OCI-LY7 (cell line): ENCODE results near the gene PSMG1. TPM values are rescaled to one million over a fixed set of nuclear protein-coding genes. Genes with fewer than 3 reads are reported as not detected.
A peak's percentile ranks its signal among the peaks of the same experiment; 100 is the strongest.

Experiments used
- BruUV-seq: library from RNA; stranded (reverse); fragments of 400-500 nt; replicated peaks from 2 replicates; lab custom pipeline; 2021; lab: Mats Ljungman, UMichigan
- CTCF ChIA-PET: fragments of 300-600 bp; sonication (Branson Sonifier 250); formaldehyde crosslinking; loops from one replicate; lab custom pipeline; 2022; ENCODE audit warnings: antibody characterized with exemption; ENCODE audit not compliant: unreplicated experiment; lab: Charles Lee
- POLR2A ChIA-PET: fragments of 300-600 bp; sonication (Branson Sonifier 250); formaldehyde crosslinking; loops from one replicate; lab custom pipeline; 2022; ENCODE audit warnings: antibody characterized with exemption; lab: Charles Lee
- DNase-seq: peaks from one replicate; pipeline ENCODE4 v3.0.0-alpha.2; 2015; ENCODE audit warnings: low spot score
- H2AFZ ChIP-seq: fragments of 200-600 bp; sonication (generic), shearing (Covaris generic); 2 replicates; pipeline ENCODE4 v1.6.1; 2014; ENCODE audit warnings: mild to moderate bottlenecking, antibody characterized with exemption, low read length, moderate library complexity
- H3K27ac ChIP-seq: fragments of 200-600 bp; sonication (generic); 2 replicates; pipeline ENCODE4 v1.5.1; 2014; ENCODE audit warnings: mixed run types, low read depth, mild to moderate bottlenecking, moderate library complexity, low read length, inconsistent platforms; ENCODE audit not compliant: poor library complexity, severe bottlenecking
- H3K36me3 ChIP-seq: fragments of 200-600 bp; sonication (generic); 2 replicates; pipeline ENCODE4 v1.6.1; 2014; ENCODE audit warnings: mild to moderate bottlenecking, antibody characterized with exemption, low read length, moderate library complexity, mixed read lengths; ENCODE audit not compliant: insufficient read depth
- H3K4me1 ChIP-seq: fragments of 200-600 bp; sonication (generic); 2 replicates; pipeline ENCODE4 v1.5.1; 2014; ENCODE audit warnings: mild to moderate bottlenecking, low read length; ENCODE audit not compliant: insufficient read depth, poor library complexity, severe bottlenecking
- H3K4me2 ChIP-seq: fragments of 200-600 bp; sonication (generic); 2 replicates; pipeline ENCODE4 v1.6.1; 2014; ENCODE audit warnings: mild to moderate bottlenecking, low read length
- H3K4me3 ChIP-seq: fragments of 200-600 bp; sonication (generic); 2 replicates; pipeline ENCODE4 v1.5.1; 2014; ENCODE audit warnings: mild to moderate bottlenecking, low read depth, low read length; ENCODE audit not compliant: poor library complexity, severe bottlenecking
- H3K79me2 ChIP-seq: fragments of 200-600 bp; sonication (generic); 2 replicates; pipeline ENCODE4 v1.6.1; 2016; ENCODE audit warnings: low read depth, mild to moderate bottlenecking, low read length, moderate library complexity, mixed read lengths; ENCODE audit not compliant: insufficient read depth
- H3K9me2 ChIP-seq: fragments of 200-600 bp; sonication (generic); 2 replicates; pipeline ENCODE4 v1.6.1; 2016; ENCODE audit warnings: mild to moderate bottlenecking, low read length, mixed read lengths; ENCODE audit not compliant: insufficient read depth
- H3K9me3 ChIP-seq: fragments of 200-600 bp; sonication (generic); 2 replicates; pipeline ENCODE4 v1.6.1; 2014; ENCODE audit warnings: mild to moderate bottlenecking, mixed run types, low read length, mixed read lengths
- H4K20me1 ChIP-seq: fragments of 200-600 bp; sonication (generic); 2 replicates; pipeline ENCODE4 v1.6.1; 2014; ENCODE audit warnings: mild to moderate bottlenecking, antibody characterized with exemption, low read length, moderate library complexity, mixed read lengths; ENCODE audit not compliant: insufficient read depth
- EZH2phosphoT487 ChIP-seq: fragments of 200-600 bp; sonication (generic); IDR thresholded peaks from 2 replicates; pipeline ENCODE4 v1.6.1; 2018; ENCODE audit warnings: low read depth, borderline replicate concordance, mild to moderate bottlenecking, mixed run types, antibody characterized with exemption, low read length, moderate library complexity, mixed read lengths
- intact Hi-C: fragments of 100-400 bp; cut with micrococcal nuclease; formaldehyde crosslinking; loops from one replicate; pipeline ENCODE4 v1.10.0; 2022; ENCODE audit not compliant: unreplicated experiment
- total RNA-seq, 2 experiments: library from RNA; depleted of rRNA in 1 of 2; stranded (reverse); fragments of >200 nt in 1 of 2; shearing (Covaris generic) in 1 of 2; gene quantifications; 2 replicates each; pipeline ENCODE4 v1.2.3, GENCODE V29; 2014 to 2022
- TF ChIP-seq, protein P1 (sequence below): fragments of 200-600 bp; sonication (generic); conservative IDR thresholded peaks from 2 replicates; pipeline ENCODE4 v1.5.1; 2014; ENCODE audit warnings: mild to moderate bottlenecking, antibody characterized with exemption, low read length, moderate library complexity, mixed read lengths

Gene PSMG1
- total RNA-seq, 2 experiments from 2014 or later: 87.2 to 123 TPM

DNA sequence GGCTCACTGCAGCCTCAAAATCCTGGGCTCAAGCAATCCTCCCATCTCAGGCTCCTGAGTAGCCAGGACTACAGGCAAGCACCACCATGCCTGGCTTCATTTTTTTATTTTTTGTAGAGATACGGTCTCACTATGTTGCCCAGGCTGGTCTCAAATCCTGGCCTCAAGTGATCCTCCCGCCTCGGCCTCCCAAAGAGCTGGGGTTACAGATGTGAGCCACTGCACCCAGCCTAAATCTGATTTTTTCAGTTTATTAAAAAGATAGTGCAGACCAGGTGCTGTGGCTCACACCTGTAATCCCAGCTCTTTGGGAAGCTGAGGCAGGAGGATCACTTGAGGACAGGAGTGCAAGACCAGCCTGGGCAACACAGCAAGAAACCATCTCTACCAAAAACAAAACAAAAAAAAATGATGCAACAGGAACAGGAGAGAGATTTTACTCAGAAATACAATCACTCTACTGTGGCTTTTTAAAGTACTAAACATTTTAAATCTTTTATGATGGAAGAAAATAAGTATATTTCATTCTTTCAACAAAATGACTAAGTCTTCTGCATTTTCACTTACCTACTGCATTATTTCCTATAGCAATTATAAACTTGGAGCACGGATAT is 1.9 kb downstream of the PSMG1 start:
- POLR2A ChIA-PET: interaction anchor here (0.6 kb wide), 2 partner anchors 69 to 268 kb away, joined by 3 read pairs; no protein-coding TSS in a partner anchor
- H4K20me1 ChIP-seq: no peaks in the 10 kb centered on the region
- H3K4me3 ChIP-seq: peak overlapping the region; percentile 96
- peak overlapping the region; percentile 93 for H3K4me2 ChIP-seq
- intact Hi-C loops: loop anchor here (2.0 to 10.0 kb wide), 2 partner anchors 263 to 1817 kb away; partner anchors contain the start of genes DYRK1A and LCA5L
- TF ChIP-seq, protein P1, sequence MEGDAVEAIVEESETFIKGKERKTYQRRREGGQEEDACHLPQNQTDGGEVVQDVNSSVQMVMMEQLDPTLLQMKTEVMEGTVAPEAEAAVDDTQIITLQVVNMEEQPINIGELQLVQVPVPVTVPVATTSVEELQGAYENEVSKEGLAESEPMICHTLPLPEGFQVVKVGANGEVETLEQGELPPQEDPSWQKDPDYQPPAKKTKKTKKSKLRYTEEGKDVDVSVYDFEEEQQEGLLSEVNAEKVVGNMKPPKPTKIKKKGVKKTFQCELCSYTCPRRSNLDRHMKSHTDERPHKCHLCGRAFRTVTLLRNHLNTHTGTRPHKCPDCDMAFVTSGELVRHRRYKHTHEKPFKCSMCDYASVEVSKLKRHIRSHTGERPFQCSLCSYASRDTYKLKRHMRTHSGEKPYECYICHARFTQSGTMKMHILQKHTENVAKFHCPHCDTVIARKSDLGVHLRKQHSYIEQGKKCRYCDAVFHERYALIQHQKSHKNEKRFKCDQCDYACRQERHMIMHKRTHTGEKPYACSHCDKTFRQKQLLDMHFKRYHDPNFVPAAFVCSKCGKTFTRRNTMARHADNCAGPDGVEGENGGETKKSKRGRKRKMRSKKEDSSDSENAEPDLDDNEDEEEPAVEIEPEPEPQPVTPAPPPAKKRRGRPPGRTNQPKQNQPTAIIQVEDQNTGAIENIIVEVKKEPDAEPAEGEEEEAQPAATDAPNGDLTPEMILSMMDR: no peak
- TF ChIP-seq EZH2phosphoT487: no peak
- H3K79me2 ChIP-seq: peaks cover 38% of the 10 kb centered on the region
- H3K4me1 ChIP-seq: peaks cover 35% of the 10 kb centered on the region
- H3K9me3 ChIP-seq: no peaks in the 10 kb centered on the region
- no peak overlapping the region for H2AFZ ChIP-seq
- H3K27ac ChIP-seq: no peak overlapping the region
- no peaks in the 10 kb centered on the region for H3K9me2 ChIP-seq
- H3K36me3 ChIP-seq: peaks cover 49% of the 10 kb centered on the region
- DNase-seq: no peak
- BruUV-seq: no TSS peak
- CTCF ChIA-PET: interaction anchor here (0.9 kb wide), 1 partner anchor 169 kb away, joined by 4 read pairs; no protein-coding TSS in a partner anchor

DNA sequence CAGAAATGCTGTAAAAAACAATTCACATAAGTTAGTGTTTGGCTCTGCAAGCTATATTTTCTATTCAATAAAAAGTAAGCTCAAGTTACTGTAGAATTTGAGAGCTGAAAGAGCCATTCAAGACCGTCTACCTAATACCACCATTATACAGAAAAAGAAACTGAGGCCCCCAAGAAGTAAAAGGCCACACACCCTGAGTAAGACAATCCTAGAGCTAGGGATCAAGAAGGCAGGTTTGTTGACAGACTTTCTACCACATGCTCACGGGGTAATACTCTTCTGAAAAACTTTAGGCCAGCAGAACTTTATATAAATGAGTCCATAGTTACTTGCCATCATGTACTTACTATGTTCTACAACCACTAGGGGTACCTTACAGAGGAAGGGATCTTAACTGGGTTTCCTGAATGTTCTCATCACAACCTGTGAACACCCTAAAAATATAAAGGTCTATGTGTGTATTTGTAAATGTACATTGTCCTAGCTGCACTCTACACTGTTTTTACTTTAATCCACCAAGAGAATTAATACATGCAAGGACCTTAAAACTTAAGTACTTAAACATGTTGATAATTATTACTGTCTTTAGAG is 2.7 kb downstream of the PSMG1 start:
- H3K4me1 ChIP-seq: peaks cover 29% of the 10 kb centered on the region
- POLR2A ChIA-PET: interaction anchor here (0.5 to 0.6 kb wide), 2 partner anchors 252 to 268 kb away, joined by 3 read pairs; no protein-coding TSS in a partner anchor
- TF ChIP-seq EZH2phosphoT487: no peak
- TF ChIP-seq, protein P1: peak; percentile 76
- H3K79me2 ChIP-seq: peaks cover 38% of the 10 kb centered on the region
- H2AFZ ChIP-seq: no peak overlapping the region
- intact Hi-C loops: loop anchor here (2.0 to 10.0 kb wide), 2 partner anchors 264 to 1816 kb away; partner anchors contain the start of genes DYRK1A and LCA5L
- peak overlapping the region; percentile 93 for H3K4me2 ChIP-seq
- DNase-seq: peak; percentile 52
- H3K9me2 ChIP-seq: no peaks in the 10 kb centered on the region
- H3K4me3 ChIP-seq: peak overlapping the region; percentile 96
- CTCF ChIA-PET: interaction anchor here (0.5 kb wide), 1 partner anchor 579 kb away, joined by 8 read pairs; no protein-coding TSS in a partner anchor
- H3K36me3 ChIP-seq: peaks cover 57% of the 10 kb centered on the region
- no peaks in the 10 kb centered on the region for H3K9me3 ChIP-seq
- no peaks in the 10 kb centered on the region for H4K20me1 ChIP-seq
- H3K27ac ChIP-seq: no peak overlapping the region
- TSS peak; percentile 43 for BruUV-seq
